HFFc6 (cell line): ENCODE measurements around the gene ZNF57. TPM values are rescaled to one million over a fixed set of nuclear protein-coding genes. Genes with fewer than 3 reads are reported as not detected.
A peak's percentile ranks its signal among the peaks of the same experiment; 100 is the strongest.
"Not testable (repeated sequence)": the region's sequence is repeated elsewhere in the genome, so short reads cannot be mapped to it uniquely, and the experiment has no call there.

Experiments
- DNase-seq: peaks from one replicate; pipeline ENCODE4 v3.0.0-alpha.2; 2018
- H3K27ac Mint-ChIP-seq: 2 replicates; pipeline ENCODE4 v1.8.0; 2020; ENCODE audit warnings: mild to moderate bottlenecking, mixed read lengths
- H3K27me3 Mint-ChIP-seq: 2 replicates; pipeline ENCODE4 v1.8.0; 2021; ENCODE audit warnings: mild to moderate bottlenecking, moderate library complexity, mixed read lengths; ENCODE audit not compliant: insufficient read depth
- H3K36me3 Mint-ChIP-seq: 2 replicates; pipeline ENCODE4 v1.8.0; 2021; ENCODE audit warnings: low read depth, mixed read lengths
- H3K4me1 Mint-ChIP-seq: 2 replicates; pipeline ENCODE4 v1.8.0; 2020; ENCODE audit warnings: low read depth, mixed read lengths
- H3K4me3 Mint-ChIP-seq: 2 replicates; pipeline ENCODE4 v1.8.0; 2020; ENCODE audit warnings: mild to moderate bottlenecking, moderate library complexity, mixed read lengths
- H3K9me3 Mint-ChIP-seq: 2 replicates; pipeline ENCODE4 v1.8.0; 2020; ENCODE audit warnings: mild to moderate bottlenecking, mixed read lengths
- total RNA-seq, 6 experiments: library from RNA; stranded (reverse); fragmentation: NEBNext Ultra II Directional; extraction: Animal tissue kit (Norgen Biotek cat#: 25700); gene quantifications; 2 replicates in 1 of 6; 3 replicates in 5 of 6; pipeline ENCODE4 v1.2.3, GENCODE V29; 2021
- TF ChIP-seq, protein P1 (sequence below): fragments of 200-600 bp; sonication (generic); IDR thresholded peaks from 2 replicates; pipeline ENCODE4 v1.5.0; 2021; ENCODE audit warnings: antibody characterized with exemption, mild to moderate bottlenecking

Gene ZNF57
- total RNA-seq, 6 experiments from 2014 or later, result 1.7 to 2.4 (median 1.8) TPM

DNA sequence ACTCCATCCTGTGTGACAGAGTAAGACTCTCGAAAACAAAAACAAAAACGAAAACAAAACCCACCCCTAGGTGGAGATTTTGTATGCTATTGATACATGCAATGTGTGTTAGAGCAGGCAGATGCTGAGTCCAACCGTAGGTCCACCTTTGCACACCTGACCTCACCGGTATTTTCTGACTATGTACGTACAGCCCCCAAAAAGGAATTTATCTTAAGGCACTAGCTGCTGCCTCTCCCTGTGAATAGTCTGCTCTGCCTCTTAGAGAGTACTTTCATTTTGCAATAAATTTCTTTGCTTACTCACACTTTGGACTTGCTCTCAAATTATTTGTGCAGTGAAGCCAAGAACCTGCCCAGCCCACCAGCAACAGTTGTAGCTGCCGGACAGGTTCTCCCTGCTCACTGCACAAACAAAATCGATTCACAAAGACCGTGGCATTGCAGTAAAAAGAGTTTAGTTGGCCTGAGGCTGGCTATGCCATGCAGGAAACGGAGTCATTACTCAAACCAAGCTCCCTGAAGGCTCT, 52.3 kb downstream of the ZNF57 start:
- TF ChIP-seq, protein P1, sequence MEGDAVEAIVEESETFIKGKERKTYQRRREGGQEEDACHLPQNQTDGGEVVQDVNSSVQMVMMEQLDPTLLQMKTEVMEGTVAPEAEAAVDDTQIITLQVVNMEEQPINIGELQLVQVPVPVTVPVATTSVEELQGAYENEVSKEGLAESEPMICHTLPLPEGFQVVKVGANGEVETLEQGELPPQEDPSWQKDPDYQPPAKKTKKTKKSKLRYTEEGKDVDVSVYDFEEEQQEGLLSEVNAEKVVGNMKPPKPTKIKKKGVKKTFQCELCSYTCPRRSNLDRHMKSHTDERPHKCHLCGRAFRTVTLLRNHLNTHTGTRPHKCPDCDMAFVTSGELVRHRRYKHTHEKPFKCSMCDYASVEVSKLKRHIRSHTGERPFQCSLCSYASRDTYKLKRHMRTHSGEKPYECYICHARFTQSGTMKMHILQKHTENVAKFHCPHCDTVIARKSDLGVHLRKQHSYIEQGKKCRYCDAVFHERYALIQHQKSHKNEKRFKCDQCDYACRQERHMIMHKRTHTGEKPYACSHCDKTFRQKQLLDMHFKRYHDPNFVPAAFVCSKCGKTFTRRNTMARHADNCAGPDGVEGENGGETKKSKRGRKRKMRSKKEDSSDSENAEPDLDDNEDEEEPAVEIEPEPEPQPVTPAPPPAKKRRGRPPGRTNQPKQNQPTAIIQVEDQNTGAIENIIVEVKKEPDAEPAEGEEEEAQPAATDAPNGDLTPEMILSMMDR, result peak; percentile 41
- H3K27ac Mint-ChIP-seq, result no peak overlapping the region
- DNase-seq, result no peak
- H3K9me3 Mint-ChIP-seq, result no peaks in the 10 kb centered on the region
- peaks cover 23% of the 10 kb centered on the region for H3K4me1 Mint-ChIP-seq
- peaks cover 11% of the 10 kb centered on the region for H3K36me3 Mint-ChIP-seq
- peak overlapping the region; percentile 73 for H3K4me3 Mint-ChIP-seq
- H3K27me3 Mint-ChIP-seq, result peaks cover 2% of the 10 kb centered on the region

DNA sequence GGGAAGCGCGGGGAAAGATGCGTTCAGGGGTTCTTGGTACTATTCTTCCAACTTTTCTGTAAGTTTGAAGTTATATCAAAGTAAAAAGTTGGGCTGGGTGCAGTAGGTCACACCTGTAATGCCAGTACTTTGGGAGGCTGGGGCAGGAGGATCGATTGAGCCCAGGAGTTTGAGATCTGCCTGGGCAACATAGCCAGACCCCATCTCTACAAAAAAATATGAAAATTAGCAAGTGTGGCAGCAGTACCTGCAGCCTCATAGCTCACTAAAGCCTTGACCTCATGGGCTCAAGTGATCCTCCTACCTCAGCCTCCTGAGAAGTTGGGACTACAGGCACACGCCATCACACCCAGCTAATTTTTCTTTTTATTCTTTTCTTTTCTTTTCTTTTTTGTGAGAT, 56.4 kb downstream of the ZNF57 start:
- H3K9me3 Mint-ChIP-seq, result no peaks in the 10 kb centered on the region
- H3K36me3 Mint-ChIP-seq, result no peaks in the 10 kb centered on the region
- no peak overlapping the region for H3K27ac Mint-ChIP-seq
- H3K27me3 Mint-ChIP-seq, result peaks cover 2% of the 10 kb centered on the region
- H3K4me1 Mint-ChIP-seq, result peaks cover 9% of the 10 kb centered on the region; the same call in 1 of the 2 replicates
- H3K4me3 Mint-ChIP-seq, result no peak overlapping the region
- DNase-seq, result no peak
- TF ChIP-seq, protein P1, result no peak

DNA sequence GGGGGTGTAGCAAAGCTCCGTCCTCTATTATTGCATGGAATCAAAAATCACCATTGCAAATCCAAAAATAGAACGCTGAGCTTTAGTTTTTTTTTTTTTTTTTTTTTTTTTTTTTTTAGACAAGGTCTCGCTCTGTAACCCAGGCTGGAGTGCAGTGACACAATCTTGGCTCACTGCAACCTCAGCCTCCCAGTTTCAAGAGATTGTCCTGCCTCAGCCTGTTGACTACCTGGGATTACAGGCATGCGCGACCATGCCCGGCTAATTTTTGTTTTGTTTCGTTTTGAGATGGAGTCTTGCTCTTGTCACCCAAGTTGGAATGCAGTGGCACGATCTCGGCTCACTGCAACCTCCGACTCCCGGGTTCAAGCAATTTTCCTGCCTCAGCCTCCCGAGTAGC, 59.4 kb downstream of the ZNF57 start:
- H3K9me3 Mint-ChIP-seq, result no peaks in the 10 kb centered on the region
- TF ChIP-seq, protein P1, result no peak

DNA sequence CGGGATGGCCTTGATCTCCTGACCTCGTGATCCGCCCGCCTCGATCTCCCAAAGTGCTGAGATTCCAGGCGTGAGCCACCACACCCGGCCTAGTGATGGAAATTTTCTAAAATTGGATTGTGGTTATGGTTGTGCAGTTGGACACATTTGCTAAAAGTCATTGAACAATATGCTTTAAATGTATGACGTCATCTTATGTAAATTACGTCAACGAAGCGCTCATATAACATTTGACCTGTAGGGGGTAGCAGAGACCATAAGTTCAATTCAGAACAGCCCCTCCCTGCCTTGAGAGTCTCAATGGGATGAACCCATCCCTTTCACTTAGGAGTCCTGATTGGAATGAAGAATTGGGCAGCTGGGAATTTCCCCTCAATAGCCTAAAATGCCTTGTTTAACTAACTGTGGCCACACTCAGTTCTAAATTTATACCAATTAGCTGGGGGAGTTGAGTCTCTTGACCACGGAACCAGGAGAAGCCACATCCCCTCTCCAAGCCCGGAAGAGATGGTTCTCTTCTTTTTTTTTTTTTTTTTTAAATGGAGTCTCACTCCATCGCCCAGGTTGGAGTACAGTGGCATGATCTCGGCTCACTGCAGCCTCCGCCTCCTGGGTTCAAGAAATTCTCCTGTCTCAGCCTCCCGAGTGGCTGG, 61.4 kb downstream of the ZNF57 start:
- TF ChIP-seq, protein P1, result peak; percentile 90
- DNase-seq, result peak; percentile 70
- peaks cover 4% of the 10 kb centered on the region for H3K27me3 Mint-ChIP-seq
- H3K4me3 Mint-ChIP-seq, result peak overlapping the region; percentile 51; the same call in 1 of the 2 replicates
- H3K27ac Mint-ChIP-seq, result no peak overlapping the region
- peaks cover 6% of the 10 kb centered on the region; the same call in 1 of the 2 replicates for H3K4me1 Mint-ChIP-seq
- no peaks in the 10 kb centered on the region for H3K9me3 Mint-ChIP-seq
- H3K36me3 Mint-ChIP-seq, result no peaks in the 10 kb centered on the region

More for the DNA sequence above, 59.4 kb downstream of the ZNF57 start:
- H3K36me3 Mint-ChIP-seq, result no peaks in the 10 kb centered on the region
- H3K4me3 Mint-ChIP-seq, result no peak overlapping the region
- DNase-seq, result no peak
- H3K27ac Mint-ChIP-seq, result no peak overlapping the region
- H3K27me3 Mint-ChIP-seq, result peaks cover 2% of the 10 kb centered on the region
- H3K4me1 Mint-ChIP-seq, result peaks cover 6% of the 10 kb centered on the region; the same call in 1 of the 2 replicates

DNA sequence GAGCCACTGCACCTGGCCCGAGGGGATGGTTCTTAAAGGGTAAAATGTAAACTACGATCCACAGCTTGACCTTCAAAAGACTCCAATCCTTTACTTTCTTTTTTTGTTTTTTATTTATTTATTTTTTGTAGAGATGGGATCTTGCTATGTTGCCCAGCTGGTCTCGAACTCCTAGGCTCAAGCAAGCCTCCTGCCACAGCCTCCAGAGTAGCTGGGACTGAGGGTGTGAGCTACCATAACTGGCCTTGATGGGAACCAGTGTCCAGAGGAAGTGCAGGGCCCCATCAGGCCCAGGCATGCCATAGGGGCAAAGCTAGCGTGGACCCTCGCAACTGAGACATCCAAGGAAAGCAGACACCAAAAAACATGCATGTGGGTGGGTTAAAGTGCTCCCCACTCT, 62.4 kb downstream of the ZNF57 start:
- Mint-ChIP-seq H3K4me1 (peaks cover 6% of the 10 kb centered on the region; the same call in 1 of the 2 replicates), H3K4me3 (no peak overlapping the region), H3K27me3 (peaks cover 4% of the 10 kb centered on the region), H3K27ac (no peak overlapping the region), H3K9me3 (no peaks in the 10 kb centered on the region), H3K36me3 (no peaks in the 10 kb centered on the region)
- DNase-seq, result no peak
- TF ChIP-seq, protein P1, result no peak

DNA sequence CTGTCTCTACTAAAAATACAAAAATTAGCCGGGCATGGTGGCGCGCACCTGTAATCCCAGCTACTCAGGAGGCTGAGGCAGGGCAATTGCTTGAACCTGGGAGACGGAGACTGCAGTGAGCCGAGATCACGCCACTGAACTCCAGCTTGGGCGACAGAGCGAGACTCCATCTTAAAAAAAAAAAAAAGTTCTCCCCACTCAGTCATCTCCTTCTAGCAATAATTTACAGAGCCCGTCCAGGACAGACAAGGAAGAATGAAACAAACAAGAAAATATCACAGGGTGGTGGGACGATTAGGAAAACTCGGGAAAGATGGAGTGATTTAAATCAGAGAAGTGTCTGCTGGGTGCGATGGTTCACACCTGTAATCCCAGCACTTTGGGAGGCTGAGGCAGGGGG, 62.9 kb downstream of the ZNF57 start:
- not testable (repeated sequence) for DNase-seq, H3K4me3 Mint-ChIP-seq, H3K4me1 Mint-ChIP-seq, H3K27me3 Mint-ChIP-seq, H3K36me3 Mint-ChIP-seq, H3K27ac Mint-ChIP-seq, H3K9me3 Mint-ChIP-seq
